Upper lobe of right lung (tissue), 1 donor: Measurements from ENCODE around the gene FAM110C. TPM values are rescaled to one million over a fixed set of nuclear protein-coding genes. Genes with fewer than 3 reads are reported as not detected.
"Not testable (repeated sequence)": the region's sequence is repeated elsewhere in the genome, so short reads cannot be mapped to it uniquely, and the experiment has no call there.

ENCODE experiments used
- ATAC-seq: fragments of 200-7000 bp; cut with Tn5 transposase; one replicate; pipeline ENCODE4 v1.9.1; 2020; ENCODE audit warnings: mild to moderate bottlenecking, moderate library complexity
- DNase-seq: peaks from one replicate; pipeline ENCODE4 v3.0.0-alpha.2; 2020
- H3K27ac ChIP-seq: fragments of 200-600 bp; one replicate; pipeline ENCODE4 v1.8.0; 2022
- H3K27me3 ChIP-seq: fragments of 200-600 bp; one replicate; pipeline ENCODE4 v1.8.0; 2022; ENCODE audit warnings: mild to moderate bottlenecking
- H3K36me3 ChIP-seq: fragments of 200-600 bp; one replicate; pipeline ENCODE4 v1.8.0; 2022
- H3K4me1 ChIP-seq: fragments of 200-600 bp; one replicate; pipeline ENCODE4 v1.8.0; 2022
- H3K4me3 ChIP-seq: fragments of 200-600 bp; one replicate; pipeline ENCODE4 v1.8.0; 2022; ENCODE audit warnings: mild to moderate bottlenecking
- H3K9me3 ChIP-seq: fragments of 200-600 bp; one replicate; pipeline ENCODE4 v1.8.0; 2022
- intact Hi-C: fragments of 100-400 bp; cut with DNase I; formaldehyde crosslinking; loops from one replicate; pipeline ENCODE4 v1.11.0; 2022
- total RNA-seq: library from RNA; stranded (reverse); fragmentation: NEBNext Ultra II Directional; extraction: Animal tissue kit (Norgen Biotek cat#: 25700); gene quantifications from one replicate; pipeline ENCODE4 v1.2.1, GENCODE V29; 2021
- TF ChIP-seq, protein P1 (sequence below): fragments of 200-600 bp; IDR thresholded peaks from one replicate; pipeline ENCODE4 v1.8.0; 2022; ENCODE audit warnings: antibody characterized with exemption
- donor health status: DM: no; HTN: yes; CAD: no; lungs with severe emphysema.

The FAM110C gene
- total RNA-seq, 1 donor from 2014 or later = 4.8 TPM

DNA sequence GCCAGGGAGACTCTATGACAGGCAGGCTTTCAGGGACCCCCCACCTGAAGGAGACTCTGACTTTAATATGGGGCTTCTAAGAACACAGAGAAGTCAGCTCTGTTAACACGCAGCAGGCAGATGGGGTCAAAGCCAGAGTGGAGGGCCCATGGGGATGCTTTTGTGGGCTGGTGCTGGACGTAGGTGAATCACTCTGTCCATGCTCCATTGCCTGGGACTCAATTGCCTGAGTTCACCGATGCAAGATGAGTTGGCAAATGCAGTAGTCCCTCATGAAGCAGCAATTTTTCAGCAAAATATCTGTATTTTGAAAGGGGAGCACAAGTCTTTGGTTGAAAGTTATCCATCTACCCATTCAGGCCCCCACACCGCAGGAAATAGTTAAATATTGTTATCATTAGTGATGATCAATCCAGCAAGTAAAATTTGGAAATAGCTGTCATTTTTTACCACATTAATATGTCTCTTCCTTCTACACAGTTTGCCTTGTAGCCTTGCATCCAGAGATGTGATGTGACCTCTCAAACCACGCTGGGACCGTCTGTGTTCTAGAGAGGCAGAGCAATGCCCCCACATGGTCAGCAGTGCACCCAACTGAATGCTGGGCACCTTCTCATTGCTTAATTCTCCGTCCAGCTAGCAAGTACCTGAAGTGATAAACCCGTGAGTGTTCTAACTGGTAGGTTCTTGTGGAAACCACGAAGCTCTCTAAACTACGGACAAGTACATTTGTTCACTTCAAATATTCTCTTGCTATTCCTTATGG lies 34.8 kb upstream of the FAM110C start:
- no peak for DNase-seq
- H3K4me1 ChIP-seq = no peaks in the 10 kb centered on the region
- ATAC-seq = peak; percentile 30

GRCh38 chr2:80378-80777 lies 34.1 kb upstream of the FAM110C start:
- ATAC-seq = no peak
- H3K4me3 ChIP-seq = no peak overlapping the region
- no peaks in the 10 kb centered on the region for H3K36me3 ChIP-seq
- intact Hi-C loops = no loop called here
- no peak for DNase-seq
- H3K9me3 ChIP-seq = no peaks in the 10 kb centered on the region
- TF ChIP-seq, protein P1, sequence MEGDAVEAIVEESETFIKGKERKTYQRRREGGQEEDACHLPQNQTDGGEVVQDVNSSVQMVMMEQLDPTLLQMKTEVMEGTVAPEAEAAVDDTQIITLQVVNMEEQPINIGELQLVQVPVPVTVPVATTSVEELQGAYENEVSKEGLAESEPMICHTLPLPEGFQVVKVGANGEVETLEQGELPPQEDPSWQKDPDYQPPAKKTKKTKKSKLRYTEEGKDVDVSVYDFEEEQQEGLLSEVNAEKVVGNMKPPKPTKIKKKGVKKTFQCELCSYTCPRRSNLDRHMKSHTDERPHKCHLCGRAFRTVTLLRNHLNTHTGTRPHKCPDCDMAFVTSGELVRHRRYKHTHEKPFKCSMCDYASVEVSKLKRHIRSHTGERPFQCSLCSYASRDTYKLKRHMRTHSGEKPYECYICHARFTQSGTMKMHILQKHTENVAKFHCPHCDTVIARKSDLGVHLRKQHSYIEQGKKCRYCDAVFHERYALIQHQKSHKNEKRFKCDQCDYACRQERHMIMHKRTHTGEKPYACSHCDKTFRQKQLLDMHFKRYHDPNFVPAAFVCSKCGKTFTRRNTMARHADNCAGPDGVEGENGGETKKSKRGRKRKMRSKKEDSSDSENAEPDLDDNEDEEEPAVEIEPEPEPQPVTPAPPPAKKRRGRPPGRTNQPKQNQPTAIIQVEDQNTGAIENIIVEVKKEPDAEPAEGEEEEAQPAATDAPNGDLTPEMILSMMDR = no peak
- peaks cover 6% of the 10 kb centered on the region for H3K27me3 ChIP-seq
- H3K27ac ChIP-seq = no peak overlapping the region
- H3K4me1 ChIP-seq = no peaks in the 10 kb centered on the region

More for the DNA sequence above, 34.8 kb upstream of the FAM110C start:
- intact Hi-C loops = no loop called here
- TF ChIP-seq, protein P1 = no peak
- peaks cover 6% of the 10 kb centered on the region for H3K27me3 ChIP-seq
- no peak overlapping the region for H3K4me3 ChIP-seq
- no peaks in the 10 kb centered on the region for H3K36me3 ChIP-seq
- H3K27ac ChIP-seq = no peak overlapping the region
- H3K9me3 ChIP-seq = no peaks in the 10 kb centered on the region

DNA sequence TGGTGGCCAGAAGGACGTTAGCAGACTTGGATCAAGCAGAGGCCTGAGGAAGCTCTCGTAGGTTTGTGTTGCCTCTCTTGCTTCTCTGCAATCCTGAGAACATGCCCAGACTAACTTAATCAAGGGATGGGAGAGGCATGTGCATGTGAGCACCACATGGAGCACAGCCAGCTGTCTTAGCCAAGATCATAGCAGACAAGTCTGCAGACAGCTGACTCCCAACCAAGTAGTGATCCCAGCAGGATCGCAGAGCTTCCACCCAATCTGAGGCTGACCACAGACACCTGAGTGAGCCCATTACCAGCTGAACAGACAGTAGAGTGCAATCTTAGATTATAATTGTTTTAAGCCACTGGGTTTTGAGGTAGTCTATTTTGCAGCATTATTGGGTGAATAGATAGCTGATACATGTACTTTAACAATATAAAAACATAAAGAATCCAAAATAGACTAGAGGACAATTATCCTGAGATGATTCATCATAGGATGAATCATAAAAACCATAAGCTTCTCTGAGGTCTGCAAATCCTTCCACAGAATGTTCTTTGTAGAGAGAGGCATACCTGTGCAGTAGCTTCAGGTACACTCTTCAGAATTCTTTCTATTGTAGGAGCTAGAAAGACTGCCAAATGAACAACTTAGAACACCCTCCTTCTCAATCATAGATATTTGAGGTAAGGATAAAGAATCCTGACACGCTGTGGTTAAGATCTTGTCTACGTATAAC lies 25.2 kb upstream of the FAM110C start:
- intact Hi-C loops = no loop called here
- TF ChIP-seq, protein P1 = no peak
- H3K27ac ChIP-seq = no peak overlapping the region
- H3K4me3 ChIP-seq = no peak overlapping the region
- ATAC-seq = no peak
- no peaks in the 10 kb centered on the region for H3K9me3 ChIP-seq
- H3K27me3 ChIP-seq = no peaks in the 10 kb centered on the region
- DNase-seq = no peak
- no peaks in the 10 kb centered on the region for H3K4me1 ChIP-seq
- no peaks in the 10 kb centered on the region for H3K36me3 ChIP-seq

DNA sequence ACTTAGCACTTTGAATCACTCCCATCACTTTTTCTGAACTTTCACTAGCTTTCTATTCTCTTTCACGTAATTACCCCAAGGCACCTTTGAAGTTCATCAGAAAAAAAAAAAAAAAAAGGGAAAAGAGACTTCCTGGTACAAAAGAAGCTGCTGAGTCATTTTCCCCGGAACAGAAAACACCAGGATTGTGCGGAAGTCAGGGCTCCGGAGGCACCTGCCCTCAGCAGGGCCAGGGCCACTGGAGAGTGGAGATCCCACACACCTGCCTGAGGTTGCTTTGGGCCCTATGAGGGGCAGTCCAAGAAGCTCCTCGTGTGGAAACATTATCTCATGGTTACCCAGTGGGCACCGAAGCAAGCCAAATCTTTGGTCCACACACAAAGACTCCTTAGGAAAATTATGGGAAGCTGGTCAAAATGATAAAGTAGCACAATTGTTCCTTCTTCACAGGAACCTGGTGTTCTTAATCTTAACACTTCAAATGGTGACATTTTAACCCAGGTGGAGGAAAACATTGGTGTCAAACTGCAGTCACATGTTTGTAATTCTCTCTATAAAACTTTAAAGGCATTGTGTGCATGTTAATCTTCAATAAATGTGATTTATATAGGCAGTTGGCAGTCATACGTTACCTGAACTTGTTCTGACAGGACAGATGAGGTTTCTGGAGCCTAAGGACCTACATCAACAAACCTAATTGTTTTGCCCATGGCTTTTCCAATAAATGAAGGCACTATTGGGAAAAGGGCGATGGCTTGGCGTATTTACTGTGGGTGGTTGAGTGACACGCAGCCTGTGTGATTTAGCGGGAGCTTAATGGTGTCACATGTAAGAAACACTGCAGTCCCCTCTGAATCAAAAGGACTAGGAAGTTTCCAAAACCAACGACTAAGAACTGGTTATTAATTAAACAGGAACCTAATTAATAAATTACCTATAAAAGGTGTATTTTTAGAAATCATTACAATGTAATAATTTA lies 23.4 kb upstream of the FAM110C start:
- no peak for DNase-seq
- peak; percentile 40 for ATAC-seq
- Histone ChIP-seq H3K36me3 (no peaks in the 10 kb centered on the region), H3K27ac (no peak overlapping the region), H3K9me3 (no peaks in the 10 kb centered on the region), H3K27me3 (peaks cover under 1% of the 10 kb centered on the region), H3K4me1 (no peaks in the 10 kb centered on the region), H3K4me3 (no peak overlapping the region)
- TF ChIP-seq, protein P1 = no peak
- intact Hi-C loops = no loop called here

GRCh38 chr2:68637-69036 lies 22.3 kb upstream of the FAM110C start:
- H3K4me1 ChIP-seq, H3K4me3 ChIP-seq, intact Hi-C loops, H3K27ac ChIP-seq, ATAC-seq, H3K36me3 ChIP-seq, H3K9me3 ChIP-seq, DNase-seq, H3K27me3 ChIP-seq: not testable (repeated sequence)
